B cell (primary cell): ENCODE results near the gene ZRANB1. TPM values are rescaled to one million over a fixed set of nuclear protein-coding genes. Genes with fewer than 3 reads are reported as not detected.

Experiments
- ATAC-seq: fragments of 200-7000 bp; cut with Tn5 transposase; one replicate; pipeline ENCODE4 v1.10.0; 2021; ENCODE audit warnings: low read depth, mild to moderate bottlenecking, moderate number of reproducible peaks, moderate library complexity
- CTCF ChIA-PET: fragments of 350-600 bp; sonication (Branson Sonifier 250); formaldehyde crosslinking; loops from one replicate; lab custom pipeline; 2021; ENCODE audit warnings: antibody characterized with exemption, inconsistent platforms; lab: Charles Lee
- POLR2A ChIA-PET: fragments of 350-600 bp; sonication (Branson Sonifier 250); formaldehyde crosslinking; loops from one replicate; lab custom pipeline; 2021; ENCODE audit warnings: antibody characterized with exemption; lab: Charles Lee
- DNase-seq: peaks from one replicate; pipeline ENCODE4 v3.0.0; 2013
- H2AFZ ChIP-seq: 2 replicates; pipeline ENCODE4 v1.6.1; 2012; ENCODE audit warnings: mild to moderate bottlenecking, low read depth, low read length; ENCODE audit not compliant: insufficient read depth, poor library complexity, severe bottlenecking
- H3K27ac ChIP-seq, 2 donors: 1 replicate in 1 of 2; 2 replicates in 1 of 2; pipeline ENCODE4 v1.5.1; 2012 to 2013; ENCODE audit warnings: low read length in 2 of 2, mild to moderate bottlenecking in 2 of 2, moderate library complexity in 1 of 2
- H3K27me3 ChIP-seq, 4 experiments: fragments of 200-600 bp in 1 of 4; sonication (generic) in 1 of 4; replicated peaks in 1 of 4; 1 replicate in 2 of 4; 2 replicates in 2 of 4; pipeline versions ENCODE4 v1.6.1 to v1.7.0; 2013 to 2016; ENCODE audit warnings: low read length in 3 of 4, mild to moderate bottlenecking in 2 of 4, mixed read lengths in 1 of 4, moderate library complexity in 1 of 4; ENCODE audit not compliant: insufficient read depth in 4 of 4, control insufficient read depth in 3 of 4; ENCODE audit errors: control extremely low read depth in 1 of 4
- H3K36me3 ChIP-seq, 2 experiments: replicated peaks in 1 of 2; 1 replicate in 1 of 2; 2 replicates in 1 of 2; pipeline versions ENCODE4 v1.6.1 to v1.7.1; 2013; ENCODE audit warnings: low read length in 1 of 2; ENCODE audit not compliant: insufficient read depth in 2 of 2, control insufficient read depth in 1 of 2; ENCODE audit errors: control extremely low read depth in 1 of 2, extremely low read depth in 1 of 2
- H3K4me1 ChIP-seq, 2 donors: fragments of 200-600 bp in 1 of 2; sonication (generic) in 1 of 2; 1 replicate in 1 of 2; 2 replicates in 1 of 2; pipeline versions ENCODE4 v1.5.1 to v1.6.1; 2013 to 2017; ENCODE audit warnings: low read length in 2 of 2; ENCODE audit not compliant: control insufficient read depth in 2 of 2, insufficient read depth in 2 of 2
- H3K4me2 ChIP-seq: replicated peaks from 2 replicates; pipeline ENCODE3; 2012; ENCODE audit warnings: mild to moderate bottlenecking, low read depth, low read length; ENCODE audit not compliant: poor library complexity, severe bottlenecking
- H3K4me3 ChIP-seq, 5 experiments: fragments of 200-600 bp in 1 of 5; sonication (generic) in 1 of 5; 1 replicate in 3 of 5; 2 replicates in 2 of 5; pipeline versions ENCODE4 v1.5.1 to v1.7.0; 2011 to 2016; ENCODE audit warnings: low read length in 4 of 5, mild to moderate bottlenecking in 4 of 5, low read depth in 2 of 5, control low read depth in 1 of 5, moderate library complexity in 1 of 5; ENCODE audit not compliant: insufficient read depth in 1 of 5; ENCODE audit errors: control extremely low read depth in 1 of 5, extremely low read depth in 1 of 5
- H3K79me2 ChIP-seq: fragments of 200-600 bp; sonication (generic); one replicate; pipeline ENCODE4 v1.6.0; 2016; ENCODE audit warnings: low read length; ENCODE audit not compliant: control insufficient read depth, insufficient read depth
- H3K9ac ChIP-seq: fragments of 200-600 bp; sonication (generic); 2 replicates; pipeline ENCODE4 v1.6.1; 2017; ENCODE audit warnings: mild to moderate bottlenecking, low read length, moderate library complexity
- H3K9me3 ChIP-seq, 3 donors: one replicate each; pipeline versions ENCODE4 v1.6.1 to v1.7.1; 2013; ENCODE audit warnings: low read length in 2 of 3; ENCODE audit not compliant: control insufficient read depth in 2 of 3, insufficient read depth in 1 of 3; ENCODE audit errors: control extremely low read depth in 1 of 3
- H4K20me1 ChIP-seq: 2 replicates; pipeline ENCODE4 v1.6.0; 2012; ENCODE audit warnings: mild to moderate bottlenecking, low read length; ENCODE audit not compliant: insufficient read depth, control insufficient read depth, poor library complexity, severe bottlenecking
- H3K27ac Mint-ChIP-seq: one replicate; pipeline ENCODE4 v1.8.0; 2021; ENCODE audit warnings: mixed read lengths
- H3K27me3 Mint-ChIP-seq: one replicate; pipeline ENCODE4 v1.8.0; 2021; ENCODE audit warnings: mixed read lengths
- H3K4me1 Mint-ChIP-seq: one replicate; pipeline ENCODE4 v1.8.0; 2021; ENCODE audit warnings: mixed read lengths
- H3K4me3 Mint-ChIP-seq: one replicate; pipeline ENCODE4 v1.8.0; 2021; ENCODE audit warnings: mixed read lengths
- H3K9me3 Mint-ChIP-seq: one replicate; pipeline ENCODE4 v1.8.0; 2022; ENCODE audit warnings: mixed read lengths; ENCODE audit not compliant: insufficient read depth
- EZH2 ChIP-seq: IDR thresholded peaks from 2 replicates; pipeline ENCODE4 v1.6.1; 2012; ENCODE audit warnings: borderline replicate concordance, low read depth, mild to moderate bottlenecking, moderate library complexity, low read length; ENCODE audit not compliant: insufficient read depth, poor library complexity, severe bottlenecking
- WGBS: methylation state at CpG from one replicate; pipeline ENCODE4 v1.1.5; 2013; ENCODE audit warnings: missing lambda C conversion rate; ENCODE audit not compliant: insufficient coverage; 5-methylcytosine and 5-hydroxymethylcytosine counted together
- intact Hi-C: fragments of 100-400 bp; cut with micrococcal nuclease; formaldehyde crosslinking; loops from one replicate; pipeline ENCODE4 v1.10.0; 2022
- polyA plus RNA-seq: library from polyadenylated mRNA; depleted of rRNA; stranded (reverse); fragments of >200 nt; gene quantifications from 2 replicates; pipeline ENCODE4 v1.2.3, GENCODE V29; 2012
- total RNA-seq, 2 donors: library from RNA; stranded (reverse); fragments of 120-200 nt in 1 of 2; gene quantifications; 1 replicate in 1 of 2; 2 replicates in 1 of 2; pipeline versions ENCODE4 v1.2.3 to v1.2.4, GENCODE V29; 2013 to 2022
- TF ChIP-seq, protein P1 (sequence below): fragments of 200-600 bp; IDR thresholded peaks from one replicate; pipeline ENCODE4 v1.8.0; 2022; ENCODE audit warnings: antibody characterized with exemption, mild to moderate bottlenecking

ZRANB1 gene
- total and polyA plus RNA-seq, 2 donors (not counting 1 experiment from before 2014, with no cell fraction given): 6.5 to 28.0 TPM

DNA sequence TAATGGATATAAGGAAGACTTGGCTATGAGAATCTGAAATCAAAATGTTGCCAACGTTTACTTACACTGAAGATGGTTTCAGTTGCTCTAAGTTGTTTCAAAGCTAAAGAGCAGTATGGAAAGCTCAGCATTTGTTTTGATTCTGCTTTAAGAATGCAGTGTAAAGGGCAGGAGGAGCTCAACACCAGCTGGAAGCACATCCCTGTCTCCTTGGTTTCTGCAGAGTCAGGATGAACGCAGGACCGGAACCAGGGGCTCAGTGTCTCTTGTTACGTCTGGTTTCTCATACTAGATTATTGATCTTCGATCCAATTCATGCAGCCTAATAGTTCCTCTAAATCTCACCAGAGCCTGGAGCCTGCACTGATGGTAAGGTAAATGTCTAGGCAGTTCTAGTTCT lies 24.1 kb downstream of the ZRANB1 start:
- DNase-seq: no peak
- Mint-ChIP-seq H3K27ac (no peak overlapping the region), H3K4me3 (no peak overlapping the region), H3K9me3 (no peaks in the 10 kb centered on the region), H3K4me1 (peaks cover 12% of the 10 kb centered on the region), H3K27me3 (no peaks in the 10 kb centered on the region)
- no peaks in the 10 kb centered on the region for H3K9me3 ChIP-seq
- no peak for ATAC-seq
- no peak overlapping the region for H3K9ac ChIP-seq
- CTCF ChIA-PET: no interaction called here
- no peaks in the 10 kb centered on the region for H3K4me1 ChIP-seq
- H2AFZ ChIP-seq: no peak overlapping the region
- TF ChIP-seq, protein P1, sequence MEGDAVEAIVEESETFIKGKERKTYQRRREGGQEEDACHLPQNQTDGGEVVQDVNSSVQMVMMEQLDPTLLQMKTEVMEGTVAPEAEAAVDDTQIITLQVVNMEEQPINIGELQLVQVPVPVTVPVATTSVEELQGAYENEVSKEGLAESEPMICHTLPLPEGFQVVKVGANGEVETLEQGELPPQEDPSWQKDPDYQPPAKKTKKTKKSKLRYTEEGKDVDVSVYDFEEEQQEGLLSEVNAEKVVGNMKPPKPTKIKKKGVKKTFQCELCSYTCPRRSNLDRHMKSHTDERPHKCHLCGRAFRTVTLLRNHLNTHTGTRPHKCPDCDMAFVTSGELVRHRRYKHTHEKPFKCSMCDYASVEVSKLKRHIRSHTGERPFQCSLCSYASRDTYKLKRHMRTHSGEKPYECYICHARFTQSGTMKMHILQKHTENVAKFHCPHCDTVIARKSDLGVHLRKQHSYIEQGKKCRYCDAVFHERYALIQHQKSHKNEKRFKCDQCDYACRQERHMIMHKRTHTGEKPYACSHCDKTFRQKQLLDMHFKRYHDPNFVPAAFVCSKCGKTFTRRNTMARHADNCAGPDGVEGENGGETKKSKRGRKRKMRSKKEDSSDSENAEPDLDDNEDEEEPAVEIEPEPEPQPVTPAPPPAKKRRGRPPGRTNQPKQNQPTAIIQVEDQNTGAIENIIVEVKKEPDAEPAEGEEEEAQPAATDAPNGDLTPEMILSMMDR: no peak
- TF ChIP-seq EZH2: no peak
- no peaks in the 10 kb centered on the region for H3K27me3 ChIP-seq
- peaks cover 52% of the 10 kb centered on the region for H4K20me1 ChIP-seq
- peaks cover 20% of the 10 kb centered on the region for H3K79me2 ChIP-seq
- no peak overlapping the region for H3K4me3 ChIP-seq
- POLR2A ChIA-PET: no interaction called here
- H3K36me3 ChIP-seq: peaks cover 0 to 38% of the 10 kb centered on the region in 2 experiments
- 96% methylated on average over 2 of the region's 5 CpGs for WGBS
- no peak overlapping the region for H3K27ac ChIP-seq
- intact Hi-C loops: no loop called here
- no peak overlapping the region for H3K4me2 ChIP-seq

DNA sequence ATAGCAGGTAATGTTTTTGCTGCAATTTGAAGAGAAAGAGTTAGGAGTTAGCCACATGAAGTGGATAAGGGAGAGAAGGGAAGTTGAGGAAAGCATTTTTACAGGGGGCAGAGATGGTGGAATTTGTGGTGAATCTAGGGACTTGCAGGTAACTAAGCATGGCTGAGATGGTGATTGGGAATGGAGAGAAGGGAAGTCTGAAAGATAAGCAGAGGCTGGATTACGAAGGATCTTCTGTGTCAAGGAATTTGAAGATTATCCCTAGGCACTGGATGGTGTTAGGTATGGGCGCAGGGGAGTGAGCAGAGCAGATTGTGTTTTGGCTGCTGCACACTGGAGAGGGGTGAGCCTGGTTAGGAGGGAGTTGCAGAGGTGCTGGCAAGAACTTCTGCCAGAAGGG lies 25.3 kb downstream of the ZRANB1 start:
- Histone ChIP-seq H4K20me1 (peaks cover 53% of the 10 kb centered on the region), H3K9me3 (no peaks in the 10 kb centered on the region), H3K9ac (no peak overlapping the region), H3K27ac (no peak overlapping the region), H3K36me3 (peaks cover 1 to 45% of the 10 kb centered on the region in 2 experiments), H3K4me2 (no peak overlapping the region), H3K4me3 (no peak overlapping the region), H3K79me2 (peaks cover 20% of the 10 kb centered on the region), H3K27me3 (no peaks in the 10 kb centered on the region), H2AFZ (no peak overlapping the region), H3K4me1 (no peaks in the 10 kb centered on the region)
- H3K9me3 Mint-ChIP-seq: no peaks in the 10 kb centered on the region
- intact Hi-C loops: no loop called here
- ChIA-PET CTCF (no interaction called here), POLR2A (no interaction called here)
- H3K27ac Mint-ChIP-seq: no peak overlapping the region
- ATAC-seq: no peak
- DNase-seq: no peak
- H3K4me1 Mint-ChIP-seq: peaks cover 13% of the 10 kb centered on the region
- WGBS: 94% methylated on average over 2 of the region's 2 CpGs
- no peak overlapping the region for H3K4me3 Mint-ChIP-seq
- no peaks in the 10 kb centered on the region for H3K27me3 Mint-ChIP-seq
- TF ChIP-seq EZH2: no peak
- TF ChIP-seq, protein P1: no peak
